H1 (cell line): ENCODE measurements around the gene NOX5. TPM values are rescaled to one million over a fixed set of nuclear protein-coding genes. Genes with fewer than 3 reads are reported as not detected.

Source experiments
- BCL11A ChIP-seq, 2 experiments: IDR thresholded peaks; one replicate each; pipeline ENCODE4 v1.6.1; 2011; ENCODE audit warnings: low read depth in 2 of 2, low read length in 2 of 2, mild to moderate bottlenecking in 2 of 2
- CHD1 ChIP-seq: IDR thresholded peaks from 2 replicates; pipeline ENCODE4 v1.6.1; 2012; ENCODE audit warnings: low read depth, low read length, improper control_type of control experiment
- CHD7 ChIP-seq: fragments of 300-600 bp; sonication (generic); IDR thresholded peaks from 2 replicates; pipeline ENCODE4 v1.7.1; 2012; ENCODE audit warnings: low read length, moderate library complexity, mild to moderate bottlenecking, inconsistent platforms; ENCODE audit not compliant: insufficient replicate concordance
- EZH2 ChIP-seq: fragments of 200-600 bp; sonication (generic); IDR thresholded peaks from 2 replicates; pipeline ENCODE4 v1.7.1; 2012; ENCODE audit warnings: low read depth, mild to moderate bottlenecking, moderate library complexity, low read length, inconsistent platforms; ENCODE audit not compliant: severe bottlenecking
- MAFK ChIP-seq: IDR thresholded peaks from 2 replicates; pipeline ENCODE4 v1.6.1; 2012; ENCODE audit warnings: low read depth, mild to moderate bottlenecking, improper control_type of control experiment, low read length
- PHF8 ChIP-seq: fragments of 200-600 bp; sonication (generic); conservative IDR thresholded peaks from 2 replicates; pipeline ENCODE4 v1.7.1; 2012; ENCODE audit warnings: low read depth, mild to moderate bottlenecking, inconsistent platforms, low read length, moderate library complexity
- POLR2AphosphoS5 ChIP-seq: IDR thresholded peaks from 2 replicates; pipeline ENCODE4 v1.6.1; 2011; ENCODE audit warnings: low read depth, low read length
- RNF2 ChIP-seq: fragments of 200-900, 300-1000 bp; sonication (generic); IDR thresholded peaks from 2 replicates; pipeline ENCODE4 v1.7.1; 2016; ENCODE audit warnings: borderline replicate concordance, low read depth, mild to moderate bottlenecking, antibody characterized with exemption, low read length; ENCODE audit not compliant: poor library complexity, severe bottlenecking; ENCODE audit errors: missing control alignments
- SIN3A ChIP-seq, 2 experiments: IDR thresholded peaks in 1 of 2; conservative IDR thresholded peaks in 1 of 2; 2 replicates each; pipeline ENCODE4 v1.6.1; 2011 to 2012; ENCODE audit warnings: low read length in 2 of 2, improper control_type of control experiment in 1 of 2, low read depth in 1 of 2, mild to moderate bottlenecking in 1 of 2
- TAF1 ChIP-seq: IDR thresholded peaks from 2 replicates; pipeline ENCODE4 v1.6.1; 2011; ENCODE audit warnings: mild to moderate bottlenecking, low read depth, low read length
- YY1 ChIP-seq: IDR thresholded peaks from 2 replicates; pipeline ENCODE4 v1.6.1; 2011; ENCODE audit warnings: low read depth, mild to moderate bottlenecking, low read length
- polyA plus RNA-seq, 7 experiments: library from polyadenylated mRNA; depleted of rRNA in 3 of 7; stranded (reverse) in 5 of 7; unstranded in 2 of 7; fragments of >200 nt in 5 of 7; fragments of 200-250 nt in 2 of 7; gene quantifications; 1 replicate in 5 of 7; 2 replicates in 1 of 7; 4 replicates in 1 of 7; pipeline versions ENCODE4 v1.2.1 to v1.2.3, GENCODE V29; 2011 to 2013; ENCODE audit warnings: missing spikeins in 2 of 7, mixed read lengths in 2 of 7
- total RNA-seq: library from RNA; stranded (reverse); fragmentation: NEBNext Ultra II Directional; extraction: Animal tissue kit (Norgen Biotek cat#: 25700); gene quantifications from 2 replicates; pipeline ENCODE4 v1.2.1, GENCODE V29; 2021

Gene NOX5
- total and polyA plus RNA-seq, 2 of the 8 experiments (the other 6 are each of a cell fraction or from before 2014, with no cell fraction given): under 0.01 TPM; not detected in 1

- TF ChIP-seq CHD1: no peak
- no peak for TF ChIP-seq SIN3A (conservative IDR thresholded peaks at IDR 0.05 in 1 of 2, IDR thresholded peaks at IDR 0.05 in 1 of 2; ENCODE audit: low read depth in 1 of 2, low read length in 2 of 2)
- no peak for TF ChIP-seq BCL11A (IDR thresholded peaks at IDR 0.05; ENCODE audit: low read depth in 2 of 2, low read length in 2 of 2)
- no peak for TF ChIP-seq YY1
- TF ChIP-seq POLR2AphosphoS5: no peak
- TF ChIP-seq CHD7: no peak
- TF ChIP-seq PHF8: no peak
- TF ChIP-seq EZH2: no peak
- TF ChIP-seq RNF2: no peak
- TF ChIP-seq TAF1: no peak
- TF ChIP-seq MAFK: no peak
Measured at GRCh38 chr15:68982976-68983563, 31.4 kb upstream of the NOX5 start (continued).
